A375 (cell line): ENCODE measurements around the gene CTTN. TPM values are rescaled to one million over a fixed set of nuclear protein-coding genes. Genes with fewer than 3 reads are reported as not detected.

Experiments
- total RNA-seq: library from RNA; depleted of rRNA; stranded (reverse); fragments of >200 nt; shearing (Covaris generic); gene quantifications from 2 replicates; pipeline ENCODE4 v1.2.3, GENCODE V29; 2014; rRNA removed

Gene CTTN
- 205 and 229 TPM in 2 replicates for total RNA-seq

GRCh38 chr11:70397983-70398833 lies at the start of gene CTTN:
CTTN (plus strand) TSS chr11:70398529; CDS start chr11:70407298, 8,769 bp downstream.

Other genes starting within 250 kb of the CTTN start
- gene FADD, start 195.2 kb upstream of the CTTN start, total RNA-seq: 50.0 and 51.3 TPM in 2 replicates
- gene PPFIA1, start 127.8 kb upstream of the CTTN start, total RNA-seq: 38.6 and 49.6 TPM in 2 replicates